Upper lobe of left lung (tissue), 4 donors: ENCODE measurements around the gene GATA1.

Experiments used
- EP300 ChIP-seq, 4 donors: sonication (generic); formaldehyde crosslinking; IDR thresholded peaks; one replicate each; pipeline ENCODE4 v1.5.1; 2017; ENCODE audit warnings: antibody characterized with exemption in 4 of 4, control low read depth in 2 of 4
- POLR2A ChIP-seq, 4 donors: fragments of 450-650 bp; IDR thresholded peaks; one replicate each; pipeline ENCODE4 v1.5.1; 2016 to 2017; ENCODE audit warnings: antibody characterized with exemption in 4 of 4, mild to moderate bottlenecking in 2 of 4
- POLR2AphosphoS5 ChIP-seq, 2 donors: sonication (generic); formaldehyde crosslinking; IDR thresholded peaks; one replicate each; pipeline ENCODE4 v1.5.1; 2017; ENCODE audit warnings: antibody characterized with exemption in 2 of 2
- TF ChIP-seq, protein P1 (sequence below), 6 experiments: fragments of 450-650 bp in 4 of 6; fragments of 200-600 bp in 2 of 6; sonication (generic) in 2 of 6; IDR thresholded peaks; one replicate each; pipeline ENCODE4 v1.5.1; 2016 to 2019; ENCODE audit warnings: antibody characterized with exemption in 6 of 6

- no peak for TF ChIP-seq EP300 (IDR thresholded peaks at IDR 0.05)
- TF ChIP-seq, protein P1, sequence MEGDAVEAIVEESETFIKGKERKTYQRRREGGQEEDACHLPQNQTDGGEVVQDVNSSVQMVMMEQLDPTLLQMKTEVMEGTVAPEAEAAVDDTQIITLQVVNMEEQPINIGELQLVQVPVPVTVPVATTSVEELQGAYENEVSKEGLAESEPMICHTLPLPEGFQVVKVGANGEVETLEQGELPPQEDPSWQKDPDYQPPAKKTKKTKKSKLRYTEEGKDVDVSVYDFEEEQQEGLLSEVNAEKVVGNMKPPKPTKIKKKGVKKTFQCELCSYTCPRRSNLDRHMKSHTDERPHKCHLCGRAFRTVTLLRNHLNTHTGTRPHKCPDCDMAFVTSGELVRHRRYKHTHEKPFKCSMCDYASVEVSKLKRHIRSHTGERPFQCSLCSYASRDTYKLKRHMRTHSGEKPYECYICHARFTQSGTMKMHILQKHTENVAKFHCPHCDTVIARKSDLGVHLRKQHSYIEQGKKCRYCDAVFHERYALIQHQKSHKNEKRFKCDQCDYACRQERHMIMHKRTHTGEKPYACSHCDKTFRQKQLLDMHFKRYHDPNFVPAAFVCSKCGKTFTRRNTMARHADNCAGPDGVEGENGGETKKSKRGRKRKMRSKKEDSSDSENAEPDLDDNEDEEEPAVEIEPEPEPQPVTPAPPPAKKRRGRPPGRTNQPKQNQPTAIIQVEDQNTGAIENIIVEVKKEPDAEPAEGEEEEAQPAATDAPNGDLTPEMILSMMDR (IDR thresholded peaks at IDR 0.05): no peak
- no peak for TF ChIP-seq POLR2A (IDR thresholded peaks at IDR 0.05)
- TF ChIP-seq POLR2AphosphoS5 (IDR thresholded peaks at IDR 0.05): no peak
Measured at GRCh38 chrX:48792219-48792618, 5.8 kb downstream of the GATA1 start.
